HepG2 (cell line): ENCODE data around the gene CDC42SE2. TPM values are rescaled to one million over a fixed set of nuclear protein-coding genes. Genes with fewer than 3 reads are reported as not detected.

Source experiments
- ATRX ChIP-seq: sonication (generic); formaldehyde crosslinking; IDR thresholded peaks from 2 replicates; pipeline ENCODE4 v1.4.0; 2020; ENCODE audit warnings: missing genetic modification reagents, borderline replicate concordance
- BCL6 ChIP-seq: IDR thresholded peaks from 2 replicates; pipeline ENCODE4 v1.6.1; 2016; ENCODE audit warnings: missing genetic modification reagents, missing compliant biosample characterization
- CBX1 ChIP-seq: IDR thresholded peaks from one replicate; pipeline ENCODE4 v1.6.1; 2016; ENCODE audit warnings: antibody characterized with exemption, low read depth
- EED ChIP-seq: sonication (generic); formaldehyde crosslinking; IDR thresholded peaks from 2 replicates; pipeline ENCODE4 v1.5.0; 2020; ENCODE audit warnings: mild to moderate bottlenecking, missing genetic modification reagents
- FOXC1 ChIP-seq: sonication (generic); formaldehyde crosslinking; IDR thresholded peaks from 2 replicates; pipeline ENCODE4 v1.8.0; 2022; ENCODE audit warnings: mild to moderate bottlenecking, missing genetic modification reagents, borderline replicate concordance
- HMG20A ChIP-seq: IDR thresholded peaks from 2 replicates; pipeline ENCODE4 v1.6.1; 2016; ENCODE audit warnings: borderline replicate concordance
- HOXA3 ChIP-seq: sonication (generic); formaldehyde crosslinking; IDR thresholded peaks from 2 replicates; pipeline ENCODE4 v1.5.0; 2020; ENCODE audit warnings: missing genetic modification reagents
- JUNB ChIP-seq: sonication (generic); formaldehyde crosslinking; IDR thresholded peaks from 2 replicates; pipeline ENCODE4 v1.8.0; 2022; ENCODE audit warnings: missing genetic modification reagents, mild to moderate bottlenecking, borderline replicate concordance
- KDM5B ChIP-seq: sonication (generic); formaldehyde crosslinking; IDR thresholded peaks from 2 replicates; pipeline ENCODE4 v1.4.0; 2020; ENCODE audit warnings: missing genetic modification reagents, mild to moderate bottlenecking, borderline replicate concordance
- MLLT10 ChIP-seq: sonication (generic); formaldehyde crosslinking; IDR thresholded peaks from 2 replicates; pipeline ENCODE4 v1.4.0; 2020; ENCODE audit warnings: missing genetic modification reagents
- NFIC ChIP-seq: IDR thresholded peaks from 2 replicates; pipeline ENCODE4 v1.6.1; 2012; ENCODE audit warnings: mild to moderate bottlenecking, low read length, inconsistent platforms
- ZFP62 ChIP-seq: sonication (generic); formaldehyde crosslinking; IDR thresholded peaks from 2 replicates; pipeline ENCODE4 v1.4.0; 2020; ENCODE audit warnings: missing genetic modification reagents
- ZNF235 ChIP-seq: sonication (generic); formaldehyde crosslinking; IDR thresholded peaks from 2 replicates; pipeline ENCODE4 v1.8.1; 2023; ENCODE audit warnings: mild to moderate bottlenecking, missing genetic modification reagents, borderline replicate concordance
- ZNF567 ChIP-seq: sonication (generic); formaldehyde crosslinking; IDR thresholded peaks from 2 replicates; pipeline ENCODE4 v1.8.1; 2023; ENCODE audit warnings: mild to moderate bottlenecking, missing genetic modification reagents, borderline replicate concordance
- polyA plus RNA-seq, 8 experiments: library from polyadenylated mRNA; depleted of rRNA in 3 of 8; stranded (reverse) in 7 of 8; unstranded in 1 of 8; fragments of >200 nt; fragmentation: Illumina TruSeq in 4 of 8; extraction: Trizol in 4 of 8; gene quantifications; 2 replicates each; pipeline versions ENCODE4 v1.2.1 to v1.2.3, GENCODE V29; 2011 to 2016; ENCODE audit warnings: low read depth in 4 of 8, missing spikeins in 1 of 8, mixed read lengths in 1 of 8; ENCODE audit not compliant: insufficient read depth in 1 of 8
- total RNA-seq, 5 experiments: library from RNA; depleted of rRNA; stranded (reverse); fragments of >200 nt; fragmentation: Illumina TruSeq; extraction: Trizol; gene quantifications; 2 replicates each; pipeline ENCODE4 v1.2.3, GENCODE V29; 2016; ENCODE audit warnings: low read depth in 1 of 5
- TF ChIP-seq, protein P1 (sequence below): sonication (generic); formaldehyde crosslinking; IDR thresholded peaks from 2 replicates; pipeline ENCODE4 v1.8.1; 2023; ENCODE audit warnings: missing genetic modification reagents, mild to moderate bottlenecking, borderline replicate concordance
- TF ChIP-seq, protein P2 (sequence below): IDR thresholded peaks from 2 replicates; pipeline ENCODE4 v1.6.1; 2016; ENCODE audit warnings: missing compliant biosample characterization, missing genetic modification reagents, borderline replicate concordance
- TF ChIP-seq, protein P3 (sequence below): sonication (generic); formaldehyde crosslinking; IDR thresholded peaks from 2 replicates; pipeline ENCODE4 v1.4.0; 2020; ENCODE audit warnings: missing genetic modification reagents
- TF ChIP-seq, protein P4 (sequence below): sonication (generic); formaldehyde crosslinking; IDR thresholded peaks from 2 replicates; pipeline ENCODE4 v1.5.1; 2020; ENCODE audit warnings: missing genetic modification reagents, mild to moderate bottlenecking, borderline replicate concordance

CDC42SE2 gene
- total and polyA plus RNA-seq, 2 of the 13 experiments (the other 11 are each of a cell fraction or from before 2014, with no cell fraction given), result 19.6 to 25.0 TPM

DNA sequence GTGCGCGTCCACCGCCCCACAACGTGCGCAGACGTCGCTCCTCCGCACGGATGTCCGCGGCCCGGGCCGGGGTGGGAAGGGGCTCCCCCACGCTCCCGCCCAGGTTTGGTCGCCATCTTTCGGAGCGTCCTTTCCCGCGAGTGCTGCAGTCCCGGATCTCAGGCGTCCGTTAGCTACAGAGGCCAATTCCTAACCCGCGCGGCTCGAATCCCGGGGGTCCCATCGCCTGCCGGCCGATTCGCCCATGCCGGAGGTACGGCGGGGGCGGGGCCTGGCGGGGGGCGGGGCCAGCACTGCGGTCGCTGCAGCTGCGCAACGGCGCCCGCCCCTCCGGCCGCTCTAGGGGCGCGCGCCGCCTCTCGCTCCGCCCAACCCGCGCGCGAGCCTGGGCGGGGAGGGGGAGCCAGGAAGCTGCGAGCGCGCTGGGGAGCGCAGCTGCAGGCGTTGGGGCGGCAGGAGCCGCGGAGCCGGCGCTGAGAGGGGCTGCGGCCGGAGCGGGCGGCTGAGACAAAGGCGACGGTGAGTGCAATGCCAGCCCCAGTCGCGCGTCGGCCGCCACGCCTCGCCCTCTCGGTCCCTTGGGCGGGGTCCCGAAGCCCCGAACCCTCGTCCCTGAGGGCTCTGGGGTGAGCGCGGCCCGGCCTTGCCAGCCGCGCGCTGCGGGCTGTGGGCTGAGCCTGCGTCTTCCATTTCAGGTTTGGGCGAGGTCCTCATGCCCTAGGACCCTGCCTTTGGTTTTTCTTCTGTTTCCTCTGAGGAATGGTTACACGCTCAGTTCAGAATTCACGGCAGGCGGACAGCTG, at the start of gene CDC42SE2 (continued):
- TF ChIP-seq, protein P1, sequence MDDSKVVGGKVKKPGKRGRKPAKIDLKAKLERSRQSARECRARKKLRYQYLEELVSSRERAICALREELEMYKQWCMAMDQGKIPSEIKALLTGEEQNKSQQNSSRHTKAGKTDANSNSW (CRISPR knock-in tag), result no peak
- no peak for TF ChIP-seq NFIC
- TF ChIP-seq ZFP62 (CRISPR knock-in tag), result no peak
- TF ChIP-seq ZNF235 (CRISPR knock-in tag), result no peak
- peak; percentile 84; the same call in 1 of the 2 replicates for TF ChIP-seq EED (CRISPR knock-in tag)
- TF ChIP-seq, protein P2, sequence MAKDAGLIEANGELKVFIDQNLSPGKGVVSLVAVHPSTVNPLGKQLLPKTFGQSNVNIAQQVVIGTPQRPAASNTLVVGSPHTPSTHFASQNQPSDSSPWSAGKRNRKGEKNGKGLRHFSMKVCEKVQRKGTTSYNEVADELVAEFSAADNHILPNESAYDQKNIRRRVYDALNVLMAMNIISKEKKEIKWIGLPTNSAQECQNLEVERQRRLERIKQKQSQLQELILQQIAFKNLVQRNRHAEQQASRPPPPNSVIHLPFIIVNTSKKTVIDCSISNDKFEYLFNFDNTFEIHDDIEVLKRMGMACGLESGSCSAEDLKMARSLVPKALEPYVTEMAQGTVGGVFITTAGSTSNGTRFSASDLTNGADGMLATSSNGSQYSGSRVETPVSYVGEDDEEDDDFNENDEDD, result no peak; the same call in 1 of the 2 replicates
- no peak for TF ChIP-seq JUNB (CRISPR knock-in tag)
- no peak; the same call in none of the 2 replicates for TF ChIP-seq HOXA3 (CRISPR knock-in tag)
- TF ChIP-seq, protein P3, sequence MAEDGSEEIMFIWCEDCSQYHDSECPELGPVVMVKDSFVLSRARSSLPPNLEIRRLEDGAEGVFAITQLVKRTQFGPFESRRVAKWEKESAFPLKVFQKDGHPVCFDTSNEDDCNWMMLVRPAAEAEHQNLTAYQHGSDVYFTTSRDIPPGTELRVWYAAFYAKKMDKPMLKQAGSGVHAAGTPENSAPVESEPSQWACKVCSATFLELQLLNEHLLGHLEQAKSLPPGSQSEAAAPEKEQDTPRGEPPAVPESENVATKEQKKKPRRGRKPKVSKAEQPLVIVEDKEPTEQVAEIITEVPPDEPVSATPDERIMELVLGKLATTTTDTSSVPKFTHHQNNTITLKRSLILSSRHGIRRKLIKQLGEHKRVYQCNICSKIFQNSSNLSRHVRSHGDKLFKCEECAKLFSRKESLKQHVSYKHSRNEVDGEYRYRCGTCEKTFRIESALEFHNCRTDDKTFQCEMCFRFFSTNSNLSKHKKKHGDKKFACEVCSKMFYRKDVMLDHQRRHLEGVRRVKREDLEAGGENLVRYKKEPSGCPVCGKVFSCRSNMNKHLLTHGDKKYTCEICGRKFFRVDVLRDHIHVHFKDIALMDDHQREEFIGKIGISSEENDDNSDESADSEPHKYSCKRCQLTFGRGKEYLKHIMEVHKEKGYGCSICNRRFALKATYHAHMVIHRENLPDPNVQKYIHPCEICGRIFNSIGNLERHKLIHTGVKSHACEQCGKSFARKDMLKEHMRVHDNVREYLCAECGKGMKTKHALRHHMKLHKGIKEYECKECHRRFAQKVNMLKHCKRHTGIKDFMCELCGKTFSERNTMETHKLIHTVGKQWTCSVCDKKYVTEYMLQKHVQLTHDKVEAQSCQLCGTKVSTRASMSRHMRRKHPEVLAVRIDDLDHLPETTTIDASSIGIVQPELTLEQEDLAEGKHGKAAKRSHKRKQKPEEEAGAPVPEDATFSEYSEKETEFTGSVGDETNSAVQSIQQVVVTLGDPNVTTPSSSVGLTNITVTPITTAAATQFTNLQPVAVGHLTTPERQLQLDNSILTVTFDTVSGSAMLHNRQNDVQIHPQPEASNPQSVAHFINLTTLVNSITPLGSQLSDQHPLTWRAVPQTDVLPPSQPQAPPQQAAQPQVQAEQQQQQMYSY (CRISPR knock-in tag), result no peak
- no peak for TF ChIP-seq FOXC1
- TF ChIP-seq BCL6 (CRISPR knock-in tag), result no peak
- TF ChIP-seq ATRX (CRISPR knock-in tag), result no peak
- no peak for TF ChIP-seq CBX1
- no peak for TF ChIP-seq MLLT10
- TF ChIP-seq, protein P4, sequence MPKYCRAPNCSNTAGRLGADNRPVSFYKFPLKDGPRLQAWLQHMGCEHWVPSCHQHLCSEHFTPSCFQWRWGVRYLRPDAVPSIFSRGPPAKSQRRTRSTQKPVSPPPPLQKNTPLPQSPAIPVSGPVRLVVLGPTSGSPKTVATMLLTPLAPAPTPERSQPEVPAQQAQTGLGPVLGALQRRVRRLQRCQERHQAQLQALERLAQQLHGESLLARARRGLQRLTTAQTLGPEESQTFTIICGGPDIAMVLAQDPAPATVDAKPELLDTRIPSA (CRISPR knock-in tag), result no peak
- TF ChIP-seq KDM5B (CRISPR knock-in tag), result peak; percentile 90; the same call in 1 of the 2 replicates
- TF ChIP-seq ZNF567 (CRISPR knock-in tag), result no peak
- no peak for TF ChIP-seq HMG20A (CRISPR knock-in tag)
